ENCODE results near the gene TWNK. TPM values are rescaled to one million over a fixed set of nuclear protein-coding genes. Genes with fewer than 3 reads are reported as not detected.
"Not testable (repeated sequence)": the region's sequence is repeated elsewhere in the genome, so short reads cannot be mapped to it uniquely, and the experiment has no call there.

Gene TWNK
- total RNA-seq, 1 donor from 2014 or later, result 6.5 TPM

DNA sequence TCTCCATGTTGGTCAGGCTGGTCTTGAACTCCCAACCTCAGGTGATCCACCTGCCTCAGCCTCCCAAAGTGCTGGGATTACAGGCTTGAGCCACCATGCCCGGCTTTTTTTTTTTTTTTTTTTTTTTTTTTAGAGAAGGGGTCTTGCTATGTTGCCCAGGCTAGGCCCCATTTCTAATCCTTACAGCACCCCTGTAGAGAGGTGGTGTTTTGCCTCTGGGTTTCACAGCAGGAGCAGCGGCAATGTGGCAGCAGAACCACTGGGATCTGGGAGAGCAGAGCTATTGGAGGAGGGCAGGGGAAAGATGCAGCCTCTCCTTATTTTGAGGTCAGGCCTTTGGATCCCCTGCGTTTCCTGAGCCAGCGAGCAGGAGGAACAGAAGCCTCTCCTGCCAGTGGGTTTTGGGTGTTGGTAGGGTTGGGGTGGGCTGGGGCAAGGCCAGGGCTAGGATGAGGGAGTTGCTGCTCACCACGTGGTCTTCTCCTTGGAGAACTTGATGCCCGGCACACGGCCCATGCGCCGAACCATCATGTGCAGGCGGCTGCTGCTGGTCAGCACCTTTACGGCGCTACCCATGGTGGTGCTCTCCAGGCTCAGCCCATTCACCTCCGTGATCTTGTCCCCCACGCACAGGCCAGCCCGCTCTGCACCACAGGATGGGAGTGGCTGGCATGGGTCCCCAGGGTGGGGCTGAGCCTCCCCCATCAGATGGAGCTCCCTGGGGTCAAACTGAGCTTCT, 35.8 kb downstream of the TWNK start:
- no peak for FAIRE-seq
- DNase-seq (ENCODE audit: low spot score in 2 of 2), result no peak

DNA sequence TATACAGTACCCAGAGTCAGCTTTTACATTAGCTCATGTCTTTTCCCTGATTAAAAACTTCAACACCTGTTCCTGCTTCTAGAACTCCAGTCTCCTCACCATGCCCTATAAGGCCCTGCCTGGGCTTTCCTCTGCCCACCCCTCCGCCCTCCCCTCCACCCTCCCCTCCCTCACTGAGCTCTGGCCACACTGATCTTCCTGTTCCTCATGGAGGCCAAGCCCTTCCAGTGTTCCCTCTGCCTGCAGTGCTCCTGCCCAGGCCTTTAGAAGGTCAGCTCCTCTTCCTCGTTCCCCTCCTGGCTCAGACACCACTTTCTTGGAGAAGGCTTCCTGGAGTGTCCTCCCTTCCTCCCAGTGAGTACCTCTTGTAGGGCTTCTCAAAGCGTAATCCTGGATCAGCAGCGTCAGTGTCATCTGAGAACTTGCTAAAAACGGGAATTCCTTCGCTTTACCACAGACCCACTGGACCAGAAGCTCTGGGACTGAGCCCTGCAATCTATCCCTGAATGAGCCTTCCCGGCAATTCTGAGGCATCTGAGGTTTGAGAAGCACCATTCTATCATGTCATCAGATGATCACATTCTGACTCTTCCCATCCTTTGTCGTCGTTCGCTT, 39.9 kb downstream of the TWNK start:
- DNase-seq (ENCODE audit: low spot score in 2 of 2), result no peak
- FAIRE-seq, result no peak

DNA sequence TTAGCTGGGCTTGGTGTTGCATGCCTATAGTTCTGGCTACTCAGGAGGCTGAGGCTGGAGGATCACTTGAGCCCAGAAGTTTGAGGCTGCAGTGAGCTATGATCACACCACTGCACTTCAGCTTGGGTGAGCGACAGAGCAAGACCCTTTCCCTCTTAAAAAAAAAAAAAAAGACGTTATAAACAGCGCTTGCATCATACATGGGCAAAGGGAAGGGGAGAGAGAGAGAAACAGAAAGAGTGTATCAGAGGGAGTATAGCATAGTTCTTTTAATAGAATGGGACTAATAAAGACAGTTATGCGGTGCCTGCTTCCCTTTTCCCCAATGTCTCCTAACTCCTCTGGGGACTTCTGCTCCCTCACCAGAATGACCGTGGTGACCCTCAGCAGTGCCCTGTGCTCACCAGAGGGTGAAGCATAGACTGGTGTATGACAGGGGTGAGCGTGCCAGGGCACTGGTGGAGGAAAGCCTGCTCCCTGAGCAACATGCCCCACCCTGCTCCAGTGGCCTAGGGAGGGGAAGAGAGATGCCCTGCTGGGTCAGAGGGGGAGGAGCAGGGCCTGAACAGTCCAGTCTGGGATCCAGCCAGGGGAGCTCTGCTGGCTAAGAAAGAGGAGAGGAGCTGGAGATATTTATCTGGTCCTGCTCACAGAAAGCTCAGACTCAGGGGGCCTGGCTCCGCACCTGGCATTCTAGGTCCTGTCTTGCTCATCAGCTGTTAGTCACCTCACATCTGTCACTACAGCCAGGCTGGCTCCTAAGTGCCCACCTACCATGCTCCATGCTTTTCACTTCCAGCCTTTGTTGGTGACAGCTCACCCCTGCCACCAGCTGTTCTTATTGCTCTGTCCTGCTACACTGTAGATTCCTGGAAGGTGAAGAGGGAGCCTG, 41.3 kb downstream of the TWNK start:
- FAIRE-seq (no peak), DNase-seq (ENCODE audit: low spot score in 2 of 2) (no peak)

DNA sequence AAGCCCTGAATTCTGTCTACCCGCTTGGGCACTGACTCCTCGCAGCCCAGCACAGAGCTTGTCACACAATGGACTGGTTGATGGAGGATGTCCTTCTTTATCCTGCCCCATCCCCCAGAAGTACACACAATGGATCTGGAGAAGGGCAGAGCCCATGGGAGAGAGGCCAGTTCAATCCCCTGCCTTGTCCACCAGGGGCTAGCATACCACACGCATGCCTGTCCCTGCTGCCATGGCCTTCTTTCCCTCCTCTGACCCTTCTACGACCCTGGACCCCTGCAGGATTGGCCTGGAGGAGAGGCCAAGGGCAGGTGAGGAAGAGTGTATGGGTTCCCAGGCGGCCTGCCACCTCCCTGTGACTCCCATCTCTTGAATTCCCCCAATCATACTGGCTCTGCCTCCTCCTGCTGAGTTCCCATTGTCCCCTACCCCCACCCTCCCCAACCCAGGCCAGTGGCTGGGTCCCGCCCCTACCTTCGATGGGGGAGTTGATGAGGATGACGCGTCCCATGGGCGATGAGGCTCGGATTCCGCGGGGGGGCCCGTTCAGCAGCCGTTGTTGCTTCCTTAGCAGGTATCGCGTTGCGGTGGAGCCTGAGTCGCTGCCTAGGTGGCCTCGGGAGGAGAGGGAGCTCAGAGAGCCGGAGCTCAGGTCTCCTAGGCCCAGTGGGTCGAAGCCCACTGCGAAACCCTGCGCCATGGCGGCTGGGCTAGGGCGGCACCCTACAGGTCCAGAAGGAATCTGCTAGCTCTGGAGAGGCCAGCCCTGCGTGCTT, 42.4 kb downstream of the TWNK start:
- FAIRE-seq (no peak), DNase-seq (ENCODE audit: low spot score in 2 of 2) (no peak)

DNA sequence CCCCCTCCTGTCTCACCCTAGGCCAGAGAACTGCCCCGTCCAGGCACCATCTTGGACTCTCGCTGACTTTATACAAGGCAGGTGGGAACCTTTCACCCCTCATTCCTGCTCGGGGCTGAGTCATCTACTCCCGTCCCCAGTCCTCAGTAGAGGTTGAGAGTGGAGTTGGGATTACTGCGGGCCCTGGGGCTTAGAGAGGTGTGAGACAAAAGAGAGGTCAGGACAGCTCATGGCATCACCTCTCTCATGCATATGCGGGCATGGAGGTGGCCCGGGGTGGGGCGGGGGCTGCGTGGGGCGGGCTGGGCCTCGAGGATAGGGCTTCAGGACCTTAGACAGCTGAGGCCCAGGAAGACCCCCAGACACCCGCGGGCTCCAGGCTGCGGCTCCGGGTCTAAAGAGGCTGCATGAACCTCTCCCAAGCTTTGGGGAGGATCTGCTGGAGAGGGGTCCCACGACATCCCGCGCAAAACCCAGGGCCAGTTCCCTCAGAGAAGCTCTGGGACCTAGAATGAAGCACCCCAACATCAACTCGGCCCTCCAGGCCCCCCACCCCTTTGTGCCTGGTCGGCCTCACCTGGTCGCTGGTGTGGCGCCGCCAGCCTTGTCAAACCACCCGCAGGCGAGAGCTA, 43.3 kb downstream of the TWNK start:
- DNase-seq (ENCODE audit: low spot score in 2 of 2) (no peak), FAIRE-seq (no peak)

DNA sequence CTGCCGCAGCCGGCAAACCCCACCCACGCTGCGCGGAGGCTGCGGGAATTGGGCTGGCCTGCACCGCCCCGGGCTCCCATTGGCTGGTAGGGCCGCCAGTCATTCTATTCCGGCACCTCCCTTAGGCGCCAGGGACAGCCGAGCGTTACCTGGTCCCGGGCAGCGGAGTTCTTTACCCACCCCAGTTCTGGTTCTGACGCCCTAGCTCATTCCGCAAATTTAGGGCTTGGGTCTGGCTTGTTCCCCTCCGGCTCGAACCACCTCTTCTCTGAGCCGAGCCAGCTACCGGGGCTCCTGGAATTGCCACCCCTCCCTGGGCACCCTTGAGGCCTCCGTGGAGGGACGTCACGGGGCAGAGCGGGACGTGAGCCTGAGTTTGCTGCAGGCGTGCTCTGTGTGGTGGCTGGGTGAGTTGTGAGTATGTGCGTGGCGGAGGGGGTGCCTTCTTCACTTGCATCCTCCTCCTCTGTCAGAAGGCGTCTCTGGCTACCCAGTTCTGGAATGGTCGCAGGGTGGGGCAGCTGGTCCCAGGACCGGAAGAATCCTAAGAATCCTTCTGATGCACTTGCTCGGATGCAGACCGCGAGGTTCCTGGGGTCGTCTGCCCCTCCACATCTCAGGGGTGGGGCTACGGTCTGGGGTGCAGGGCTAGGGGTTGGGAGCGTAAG, 43.9 kb downstream of the TWNK start, which contains the start of the genes PDZD7 and SFXN3:
PDZD7 (minus strand) TSS at position 2 of the 668 bp plus-strand sequence. CDS start 910 bp downstream, outside the sequence.
SFXN3 (plus strand) TSS at position 107 of the 668 bp plus-strand sequence. CDS start 3,461 bp downstream, outside the sequence.
- peak; percentile 95 to 97 for DNase-seq (ENCODE audit: low spot score in 2 of 2)
- FAIRE-seq, result no peak

DNA sequence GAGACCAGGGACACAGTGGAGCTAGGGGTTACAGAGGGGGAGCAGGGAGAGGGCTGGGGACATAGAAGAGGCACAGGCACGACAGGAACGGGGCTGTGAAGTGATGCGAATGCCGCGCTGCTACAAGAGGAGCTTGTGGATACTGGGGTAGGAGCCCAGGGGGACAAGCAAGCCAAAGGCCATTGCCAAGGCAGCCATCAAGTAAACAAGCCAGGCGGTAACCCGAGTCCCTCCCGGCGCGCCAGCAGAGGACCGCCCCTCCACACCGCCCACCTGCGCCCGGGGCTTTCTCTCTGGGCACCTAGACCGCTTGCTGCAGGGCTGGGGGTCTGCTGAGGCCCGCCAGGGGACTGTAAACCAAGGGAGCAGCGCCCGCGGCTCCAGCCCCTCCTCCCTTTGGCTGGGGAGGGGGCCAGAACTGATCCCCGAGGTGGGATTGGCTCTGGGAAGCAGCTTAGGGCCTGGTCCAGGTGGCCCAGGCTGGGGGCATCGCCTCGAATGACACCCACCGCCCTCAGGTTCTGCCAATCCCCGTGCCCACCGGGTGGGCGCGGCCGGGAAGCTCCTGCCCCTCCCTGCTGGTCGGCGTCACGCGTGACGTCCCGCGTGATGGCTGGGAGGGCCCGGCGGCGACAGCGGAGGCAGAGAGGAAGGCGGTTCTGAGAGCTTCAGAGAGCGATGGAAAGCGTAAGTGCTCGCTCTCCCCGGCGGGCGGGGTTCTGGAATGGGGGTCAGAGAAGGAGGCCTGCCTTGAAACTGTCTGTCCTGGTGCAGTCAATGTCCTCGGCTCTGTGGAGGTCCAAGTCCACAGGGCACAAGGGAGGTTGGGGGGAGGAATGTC, 44.7 kb downstream of the TWNK start:
- peak; percentile 78 for DNase-seq (ENCODE audit: low spot score in 2 of 2)
- FAIRE-seq, result no peak

- DNase-seq (ENCODE audit: low spot score in 2 of 2), result peak in 1 of 2 donors; percentile 72
- FAIRE-seq, result no peak
Observed at GRCh38 chr10:101032637-101033224, 45.4 kb downstream of the TWNK start.

DNA sequence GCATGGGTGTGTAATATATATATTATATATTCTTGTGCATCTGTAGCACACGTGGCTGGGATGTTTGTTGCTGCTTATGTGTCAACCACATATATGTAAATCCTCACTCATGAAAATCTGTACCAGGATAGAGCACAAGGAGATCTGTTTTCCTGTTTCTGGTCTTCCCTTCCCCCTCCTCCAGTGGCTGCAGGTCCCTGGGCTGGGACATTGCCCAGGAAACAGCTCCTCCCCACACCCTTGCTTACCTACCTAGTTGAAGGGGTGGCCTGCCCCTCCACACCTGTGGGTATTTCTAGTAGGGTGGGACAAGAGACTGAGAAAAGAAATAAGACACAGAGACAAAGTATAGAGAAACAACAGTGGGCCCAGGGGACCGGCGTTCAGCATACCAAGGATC, 45.9 kb downstream of the TWNK start:
- no peak for DNase-seq (ENCODE audit: low spot score in 2 of 2)
- FAIRE-seq, result no peak

DNA sequence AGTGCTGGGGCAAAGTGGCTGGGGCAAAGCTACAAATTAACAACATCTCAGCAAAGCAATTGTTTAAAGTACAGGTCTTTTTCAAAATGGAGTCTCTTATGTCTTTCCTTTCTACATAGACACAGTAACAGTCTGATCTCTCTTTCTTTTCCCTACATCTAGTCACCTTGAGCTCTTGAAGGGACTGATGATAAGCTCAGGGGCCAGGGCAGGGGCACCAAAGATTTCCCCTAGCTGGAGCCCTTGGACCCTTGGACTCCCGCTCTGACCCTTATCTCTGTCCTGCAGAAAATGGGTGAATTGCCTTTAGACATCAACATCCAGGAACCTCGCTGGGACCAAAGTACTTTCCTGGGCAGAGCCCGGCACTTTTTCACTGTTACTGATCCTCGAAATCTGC, 47.1 kb downstream of the TWNK start:
- FAIRE-seq; DNase-seq (ENCODE audit: low spot score in 2 of 2): not testable (repeated sequence)

GRCh38 chr10:101035314-101035713, 48.0 kb downstream of the TWNK start:
- DNase-seq (ENCODE audit: low spot score in 2 of 2) (no peak), FAIRE-seq (no peak)

DNA sequence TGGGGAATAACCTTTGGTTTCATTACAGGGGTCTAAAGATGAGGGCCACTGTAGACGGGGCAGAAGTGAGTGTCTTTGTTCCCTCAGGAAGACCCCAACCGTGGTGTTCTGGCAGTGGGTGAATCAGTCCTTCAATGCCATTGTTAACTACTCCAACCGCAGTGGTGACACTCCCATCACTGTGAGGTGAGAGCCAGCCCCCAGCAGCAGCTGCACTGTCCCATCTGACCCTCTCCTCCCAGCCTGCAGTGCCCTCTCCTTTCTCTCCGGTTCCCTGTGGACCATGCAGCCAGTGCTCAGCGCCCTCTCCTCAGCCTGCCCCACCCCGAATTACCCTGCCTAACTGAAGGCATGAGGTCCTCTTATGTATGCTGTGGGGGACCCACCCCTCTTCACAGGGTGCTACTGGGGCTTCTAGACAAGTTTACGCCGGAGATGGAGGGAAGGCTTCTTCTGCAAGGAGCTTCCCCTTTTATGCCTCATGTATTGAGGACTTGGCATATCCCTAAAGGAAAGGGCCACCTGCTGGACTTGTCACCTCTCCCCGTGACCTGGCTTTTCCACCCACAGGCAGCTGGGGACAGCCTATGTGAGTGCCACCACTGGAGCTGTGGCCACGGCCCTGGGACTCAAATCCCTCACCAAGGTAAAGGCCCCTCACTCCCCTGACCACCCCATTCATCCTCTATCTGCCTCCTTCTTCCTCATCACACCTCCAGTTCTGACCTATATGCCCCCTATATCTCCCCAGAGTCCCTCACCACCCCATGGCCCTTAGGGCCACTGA, 48.8 kb downstream of the TWNK start:
- no peak for FAIRE-seq
- no peak for DNase-seq (ENCODE audit: low spot score in 2 of 2)

DNA sequence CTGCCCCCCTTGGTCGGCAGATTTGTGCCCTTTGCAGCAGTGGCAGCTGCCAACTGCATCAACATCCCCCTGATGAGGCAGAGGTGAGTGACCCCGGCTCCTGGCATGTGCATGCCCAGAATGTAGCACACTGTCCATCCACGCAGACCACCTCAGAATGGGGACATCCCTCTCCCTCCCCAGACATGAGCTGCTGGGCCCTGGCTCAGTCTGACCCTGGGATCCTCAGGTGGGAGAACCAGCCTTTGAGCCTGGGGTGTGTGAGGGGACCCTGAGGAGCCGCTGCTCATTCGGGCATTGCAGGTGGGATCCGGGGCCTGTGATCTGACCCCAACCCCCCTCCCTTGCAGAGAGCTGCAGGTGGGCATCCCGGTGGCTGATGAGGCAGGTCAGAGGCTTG, 49.4 kb downstream of the TWNK start:
- FAIRE-seq (no peak), DNase-seq (ENCODE audit: low spot score in 2 of 2) (no peak)

- no peak for FAIRE-seq
- DNase-seq (ENCODE audit: low spot score in 2 of 2), result no peak
Observed at GRCh38 chr10:101038484-101038883, 51.1 kb downstream of the TWNK start.

GRCh38 chr10:101040061-101040460, 52.7 kb downstream of the TWNK start:
- no peak for FAIRE-seq
- no peak for DNase-seq (ENCODE audit: low spot score in 2 of 2)

- FAIRE-seq (no peak), DNase-seq (ENCODE audit: low spot score in 2 of 2) (no peak)
Observed at GRCh38 chr10:101040851-101041250, 53.5 kb downstream of the TWNK start.

GRCh38 chr10:101041252-101041761, 54.0 kb downstream of the TWNK start:
- DNase-seq (ENCODE audit: low spot score in 2 of 2) (peak; percentile 76 to 85), FAIRE-seq (peak; percentile 73)
